Measurements from ENCODE around the gene MED4. TPM values are rescaled to one million over a fixed set of nuclear protein-coding genes. Genes with fewer than 3 reads are reported as not detected.

Gene MED4
- total and polyA plus RNA-seq, 2 of the 8 experiments (the other 6 are each of a cell fraction or from before 2014, with no cell fraction given) = 25.7 to 48.1 TPM

- no peak overlapping the region for H3K56ac ChIP-seq (replicated peaks; ENCODE audit: insufficient read length, low read depth, low read length)
- FAIRE-seq (no peak), DNase-seq (ENCODE audit: low read depth in 1 of 2, low spot score in 2 of 2) (no peak)
- no peaks in the 10 kb centered on the region for H3K9me3 ChIP-seq (ENCODE audit: insufficient read depth in 2 of 2, low read depth in 1 of 2, low read length in 1 of 2)
- no peaks in the 10 kb centered on the region for H3K79me2 ChIP-seq (ENCODE audit: control insufficient read depth in 1 of 2, insufficient read depth in 2 of 2, low read length in 2 of 2)
- H3K27me3 ChIP-seq (replicated peaks in 1 of 4; ENCODE audit: control insufficient read depth in 3 of 4, extremely low read depth in 1 of 4, insufficient read depth in 3 of 4, low read length in 3 of 4) = no peaks in the 10 kb centered on the region
- H3K36me3 ChIP-seq (ENCODE audit: control insufficient read depth in 2 of 4, insufficient read depth in 4 of 4, low read length in 3 of 4) = no peaks in the 10 kb centered on the region
- H4K5ac ChIP-seq (ENCODE audit: insufficient read length, low read depth, low read length) = no peak overlapping the region
- no peak overlapping the region for H3K4me3 ChIP-seq (ENCODE audit: extremely low read depth in 1 of 4, insufficient read depth in 2 of 4, low read depth in 3 of 4, low read length in 4 of 4)
- H3K9ac ChIP-seq (replicated peaks in 1 of 4; ENCODE audit: extremely low read depth in 1 of 4, low read depth in 3 of 4, low read length in 3 of 4) = no peak overlapping the region
- no peak overlapping the region for H2BK12ac ChIP-seq (ENCODE audit: low read depth, low read length)
- H3K27ac ChIP-seq (ENCODE audit: low read depth, low read length) = no peak overlapping the region
- no peaks in the 10 kb centered on the region for H3K79me1 ChIP-seq (ENCODE audit: low read depth, low read length)
- H3K23ac ChIP-seq (ENCODE audit: insufficient read length) = no peak overlapping the region
- peaks cover 0 to 6% (median 3%) of the 10 kb centered on the region in 4 experiments; a peak in 6 of 7 replicates for H3K4me1 ChIP-seq (replicated peaks in 1 of 4; ENCODE audit: control insufficient read depth in 3 of 4, insufficient read depth in 4 of 4, low read length in 3 of 4)
- H3K23me2 ChIP-seq (ENCODE audit: low read depth, low read length) = no peaks in the 10 kb centered on the region
- ChIA-PET CTCF (ENCODE audit: partially characterized antibody) (interaction anchor here (0.6 to 1.9 kb wide), 4 partner anchors 8 to 91 kb away, joined by 3 to 5 read pairs (median 3); no protein-coding TSS in a partner anchor), POLR2A (ENCODE audit: partially characterized antibody) (no interaction called here)
- H4K20me1 ChIP-seq (replicated peaks in 1 of 2; ENCODE audit: control insufficient read depth in 1 of 2, insufficient read depth in 2 of 2, low read length in 2 of 2) = no peaks in the 10 kb centered on the region
- no peak overlapping the region for H2AFZ ChIP-seq (ENCODE audit: low read length)
- no peak overlapping the region for H2BK5ac ChIP-seq (ENCODE audit: low read depth, low read length)
- no peak overlapping the region for H3K4ac ChIP-seq (replicated peaks; ENCODE audit: insufficient read length, low read depth, low read length)
- 91% methylated on average over 2 of the region's 2 CpGs; no CpG with 5 or more reads in 1 of the 2 experiments for WGBS, 2 experiments (ENCODE audit: extremely low coverage in 1 of 2, insufficient coverage in 1 of 2, insufficient read length in 1 of 2, insufficient replicate concordance in 2 of 2, low coverage in 1 of 2, low lambda C conversion rate in 2 of 2, missing lambda C conversion rate in 1 of 2)
- H2BK20ac ChIP-seq (ENCODE audit: low read length) = no peak overlapping the region
- H3K14ac ChIP-seq (ENCODE audit: insufficient read length) = no peak overlapping the region
- H2AK5ac ChIP-seq (ENCODE audit: low read depth, low read length) = no peak overlapping the region
- H4K8ac ChIP-seq (ENCODE audit: extremely low read depth, insufficient read depth, low read length) = no peak overlapping the region
- no peak overlapping the region for H4K91ac ChIP-seq (replicated peaks; ENCODE audit: insufficient read length, low read length)
- H3K18ac ChIP-seq (ENCODE audit: extremely low read depth, low read length) = no peak overlapping the region
- H2BK15ac ChIP-seq (ENCODE audit: low read length) = no peak overlapping the region
- H3K4me2 ChIP-seq (ENCODE audit: insufficient read depth in 1 of 2, low read depth in 2 of 2, low read length in 2 of 2) = no peak overlapping the region
- no peak overlapping the region for H2BK120ac ChIP-seq (replicated peaks; ENCODE audit: low read depth, low read length)
- TF ChIP-seq SIN3A (conservative IDR thresholded peaks at IDR 0.05 in 1 of 2, IDR thresholded peaks at IDR 0.05 in 1 of 2; ENCODE audit: low read depth in 1 of 2, low read length in 2 of 2) (no peak), SP4 (IDR thresholded peaks at IDR 0.05; ENCODE audit: low read length) (no peak), RXRA (IDR thresholded peaks at IDR 0.05; ENCODE audit: insufficient read depth, low read depth, low read length) (no peak), TCF12 (IDR thresholded peaks at IDR 0.05; ENCODE audit: low read depth, low read length) (no peak), CTCF (IDR thresholded peaks at IDR 0.05; ENCODE audit: control extremely low read depth in 1 of 3, insufficient read depth in 1 of 3, low read depth in 1 of 3, low read length in 3 of 3) (no peak), TBP (IDR thresholded peaks at IDR 0.05; ENCODE audit: low read depth, low read length) (no peak), SRF (IDR thresholded peaks at IDR 0.05; ENCODE audit: low read depth, low read length) (no peak), E2F6 (IDR thresholded peaks at IDR 0.05) (no peak), POLR2A (IDR thresholded peaks at IDR 0.05; ENCODE audit: control extremely low read depth in 1 of 2, low read depth in 2 of 2, low read length in 2 of 2) (no peak), HDAC2 (IDR thresholded peaks at IDR 0.05; ENCODE audit: borderline replicate concordance in 1 of 2, low read depth in 2 of 2, low read length in 2 of 2) (no peak), CHD1 (IDR thresholded peaks at IDR 0.05; ENCODE audit: low read depth, low read length) (no peak)
Observed at GRCh38 chr13:48131533-48131932, 36.6 kb upstream of the MED4 start.
